Thymus (tissue), 2 donors: ENCODE results near the gene TCIRG1. TPM values are rescaled to one million over a fixed set of nuclear protein-coding genes. Genes with fewer than 3 reads are reported as not detected.

Source experiments
- polyA plus RNA-seq: library from polyadenylated mRNA; stranded (reverse); fragments of 200-250 nt; gene quantifications from one replicate; pipeline ENCODE4 v1.2.3, GENCODE V29; 2013
- total RNA-seq: library from RNA; stranded (reverse); fragments of 120-200 nt; gene quantifications from one replicate; pipeline ENCODE4 v1.2.4, GENCODE V29; 2013
- donor health status: healthy.

The TCIRG1 gene
- total and polyA plus RNA-seq, 2 donors = 44.8 to 236 TPM

Other genes with a start within 250 kb of the TCIRG1 start
- gene UNC93B1, start 34.9 kb upstream of the TCIRG1 start, total RNA-seq = 10.3 TPM
- gene UNC93B1, start 34.9 kb upstream of the TCIRG1 start, polyA plus RNA-seq = 30.8 TPM
- gene ALDH3B1, start 28.7 kb upstream of the TCIRG1 start, total RNA-seq = 1.3 TPM
- gene ALDH3B1, start 28.7 kb upstream of the TCIRG1 start, polyA plus RNA-seq = 3.9 TPM
- 145 TPM for gene NDUFS8, start 8.3 kb upstream of the TCIRG1 start, total RNA-seq
- gene NDUFS8, start 8.3 kb upstream of the TCIRG1 start, polyA plus RNA-seq = 84.1 TPM
- 8.7 TPM for gene CHKA, start 82.4 kb downstream of the TCIRG1 start, total RNA-seq
- gene CHKA, start 82.4 kb downstream of the TCIRG1 start, polyA plus RNA-seq = 46.0 TPM
- 33.1 TPM for gene KMT5B, start 174.3 kb downstream of the TCIRG1 start, total RNA-seq
- 32.7 TPM for gene KMT5B, start 174.3 kb downstream of the TCIRG1 start, polyA plus RNA-seq
- 5.9 TPM for gene C11orf24, start 232.9 kb downstream of the TCIRG1 start, total RNA-seq
- gene C11orf24, start 232.9 kb downstream of the TCIRG1 start, polyA plus RNA-seq = 17.7 TPM